ENCODE measurements around the gene SLC6A6. TPM values are rescaled to one million over a fixed set of nuclear protein-coding genes. Genes with fewer than 3 reads are reported as not detected.

SLC6A6 gene
- total RNA-seq, 1 experiment from 2014 or later: 211 TPM

DNA sequence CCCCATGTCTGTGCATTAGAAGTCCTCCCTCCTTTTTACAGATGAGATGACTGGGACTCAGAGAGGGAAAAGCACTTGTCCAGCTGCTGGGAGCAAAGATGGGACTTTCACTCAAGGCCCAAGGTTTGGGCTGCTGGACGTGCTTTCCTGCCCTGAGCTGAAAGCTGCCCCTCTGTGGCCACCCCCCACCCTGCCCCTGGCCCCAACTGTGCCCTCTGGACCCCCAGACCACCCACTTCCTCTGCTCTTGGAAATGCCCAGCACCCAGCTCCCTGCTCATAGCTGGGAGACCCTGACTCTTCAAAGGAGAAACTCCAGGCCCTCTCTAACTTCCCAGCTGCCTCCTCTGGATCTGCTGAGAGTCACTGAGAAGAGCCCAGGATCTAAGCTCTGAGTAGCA lies 117.0 kb downstream of the SLC6A6 start (continued):
- TF ChIP-seq, protein P1, sequence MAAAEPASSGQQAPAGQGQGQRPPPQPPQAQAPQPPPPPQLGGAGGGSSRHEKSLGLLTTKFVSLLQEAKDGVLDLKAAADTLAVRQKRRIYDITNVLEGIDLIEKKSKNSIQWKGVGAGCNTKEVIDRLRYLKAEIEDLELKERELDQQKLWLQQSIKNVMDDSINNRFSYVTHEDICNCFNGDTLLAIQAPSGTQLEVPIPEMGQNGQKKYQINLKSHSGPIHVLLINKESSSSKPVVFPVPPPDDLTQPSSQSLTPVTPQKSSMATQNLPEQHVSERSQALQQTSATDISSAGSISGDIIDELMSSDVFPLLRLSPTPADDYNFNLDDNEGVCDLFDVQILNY (CRISPR knock-in tag; IDR thresholded peaks at IDR 0.05): no peak

DNA sequence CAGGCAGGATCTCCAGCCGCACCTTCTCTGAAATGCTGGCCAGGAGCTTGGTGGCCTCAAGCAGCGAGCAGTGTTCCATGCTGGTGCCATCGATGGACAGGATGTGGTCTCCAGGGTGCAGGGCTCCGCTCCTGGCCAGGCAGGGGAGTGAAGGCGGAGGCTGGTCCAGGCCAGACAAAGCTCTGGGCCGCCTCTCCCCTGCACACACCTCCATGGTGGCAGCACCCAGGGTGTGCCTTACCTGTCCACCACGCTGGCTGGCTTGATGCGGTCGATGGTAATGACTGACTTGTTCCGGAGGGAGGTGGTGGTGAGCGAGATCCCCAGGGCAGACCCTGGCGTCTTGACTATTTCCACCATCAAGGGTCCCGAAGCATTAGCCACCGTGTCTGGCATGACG lies 117.7 kb downstream of the SLC6A6 start:
- H3K4me1 Mint-ChIP-seq: 0 out of 2 replicates have a peak, but pooled peaks cover 5% of the 10 kb centered on the region
- no peak overlapping the region for H3K27ac Mint-ChIP-seq
- H3K27me3 Mint-ChIP-seq (ENCODE audit: low read depth): no peaks in the 10 kb centered on the region
- TF ChIP-seq IRF2 (CRISPR knock-in tag; IDR thresholded peaks at IDR 0.05; ENCODE audit: borderline replicate concordance, low read depth) (no peak), KAT7 (CRISPR knock-in tag; IDR thresholded peaks at IDR 0.05; ENCODE audit: borderline replicate concordance) (no peak), ZBTB21 (CRISPR knock-in tag; IDR thresholded peaks at IDR 0.05; ENCODE audit: borderline replicate concordance) (no peak), EMX1 (CRISPR knock-in tag; IDR thresholded peaks at IDR 0.05) (no peak), ZNF232 (CRISPR knock-in tag; IDR thresholded peaks at IDR 0.05) (no peak), SMAD4 (CRISPR knock-in tag; IDR thresholded peaks at IDR 0.05) (no peak), NFYB (CRISPR knock-in tag; conservative IDR thresholded peaks at IDR 0.05; ENCODE audit: low read depth) (no peak), RELA (CRISPR knock-in tag; IDR thresholded peaks at IDR 0.05; ENCODE audit: borderline replicate concordance) (no peak)
- TF ChIP-seq, protein P2, sequence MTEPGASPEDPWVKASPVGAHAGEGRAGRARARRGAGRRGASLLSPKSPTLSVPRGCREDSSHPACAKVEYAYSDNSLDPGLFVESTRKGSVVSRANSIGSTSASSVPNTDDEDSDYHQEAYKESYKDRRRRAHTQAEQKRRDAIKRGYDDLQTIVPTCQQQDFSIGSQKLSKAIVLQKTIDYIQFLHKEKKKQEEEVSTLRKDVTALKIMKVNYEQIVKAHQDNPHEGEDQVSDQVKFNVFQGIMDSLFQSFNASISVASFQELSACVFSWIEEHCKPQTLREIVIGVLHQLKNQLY (CRISPR knock-in tag; IDR thresholded peaks at IDR 0.05): no peak
- TF ChIP-seq, protein P3, sequence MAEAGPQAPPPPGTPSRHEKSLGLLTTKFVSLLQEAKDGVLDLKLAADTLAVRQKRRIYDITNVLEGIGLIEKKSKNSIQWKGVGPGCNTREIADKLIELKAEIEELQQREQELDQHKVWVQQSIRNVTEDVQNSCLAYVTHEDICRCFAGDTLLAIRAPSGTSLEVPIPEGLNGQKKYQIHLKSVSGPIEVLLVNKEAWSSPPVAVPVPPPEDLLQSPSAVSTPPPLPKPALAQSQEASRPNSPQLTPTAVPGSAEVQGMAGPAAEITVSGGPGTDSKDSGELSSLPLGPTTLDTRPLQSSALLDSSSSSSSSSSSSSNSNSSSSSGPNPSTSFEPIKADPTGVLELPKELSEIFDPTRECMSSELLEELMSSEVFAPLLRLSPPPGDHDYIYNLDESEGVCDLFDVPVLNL (CRISPR knock-in tag; IDR thresholded peaks at IDR 0.05; ENCODE audit: borderline replicate concordance, low read depth): no peak
- TF ChIP-seq, protein P4, sequence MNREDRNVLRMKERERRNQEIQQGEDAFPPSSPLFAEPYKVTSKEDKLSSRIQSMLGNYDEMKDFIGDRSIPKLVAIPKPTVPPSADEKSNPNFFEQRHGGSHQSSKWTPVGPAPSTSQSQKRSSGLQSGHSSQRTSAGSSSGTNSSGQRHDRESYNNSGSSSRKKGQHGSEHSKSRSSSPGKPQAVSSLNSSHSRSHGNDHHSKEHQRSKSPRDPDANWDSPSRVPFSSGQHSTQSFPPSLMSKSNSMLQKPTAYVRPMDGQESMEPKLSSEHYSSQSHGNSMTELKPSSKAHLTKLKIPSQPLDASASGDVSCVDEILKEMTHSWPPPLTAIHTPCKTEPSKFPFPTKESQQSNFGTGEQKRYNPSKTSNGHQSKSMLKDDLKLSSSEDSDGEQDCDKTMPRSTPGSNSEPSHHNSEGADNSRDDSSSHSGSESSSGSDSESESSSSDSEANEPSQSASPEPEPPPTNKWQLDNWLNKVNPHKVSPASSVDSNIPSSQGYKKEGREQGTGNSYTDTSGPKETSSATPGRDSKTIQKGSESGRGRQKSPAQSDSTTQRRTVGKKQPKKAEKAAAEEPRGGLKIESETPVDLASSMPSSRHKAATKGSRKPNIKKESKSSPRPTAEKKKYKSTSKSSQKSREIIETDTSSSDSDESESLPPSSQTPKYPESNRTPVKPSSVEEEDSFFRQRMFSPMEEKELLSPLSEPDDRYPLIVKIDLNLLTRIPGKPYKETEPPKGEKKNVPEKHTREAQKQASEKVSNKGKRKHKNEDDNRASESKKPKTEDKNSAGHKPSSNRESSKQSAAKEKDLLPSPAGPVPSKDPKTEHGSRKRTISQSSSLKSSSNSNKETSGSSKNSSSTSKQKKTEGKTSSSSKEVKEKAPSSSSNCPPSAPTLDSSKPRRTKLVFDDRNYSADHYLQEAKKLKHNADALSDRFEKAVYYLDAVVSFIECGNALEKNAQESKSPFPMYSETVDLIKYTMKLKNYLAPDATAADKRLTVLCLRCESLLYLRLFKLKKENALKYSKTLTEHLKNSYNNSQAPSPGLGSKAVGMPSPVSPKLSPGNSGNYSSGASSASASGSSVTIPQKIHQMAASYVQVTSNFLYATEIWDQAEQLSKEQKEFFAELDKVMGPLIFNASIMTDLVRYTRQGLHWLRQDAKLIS (CRISPR knock-in tag; IDR thresholded peaks at IDR 0.05; ENCODE audit: borderline replicate concordance): no peak
- no peak for DNase-seq (ENCODE audit: low spot score)
- no peaks in the 10 kb centered on the region for H3K36me3 Mint-ChIP-seq
- H3K9me3 Mint-ChIP-seq: no peaks in the 10 kb centered on the region
- ChIA-PET POLR2A (no interaction called here), CTCF (interaction anchor here (0.6 to 4.9 kb wide), 6 partner anchors 11 to 317 kb away, joined by 3 to 21 read pairs (median 8); no protein-coding TSS in a partner anchor)
- ATAC-seq: peak; percentile 65
- no peak overlapping the region for H3K4me3 Mint-ChIP-seq

DNA sequence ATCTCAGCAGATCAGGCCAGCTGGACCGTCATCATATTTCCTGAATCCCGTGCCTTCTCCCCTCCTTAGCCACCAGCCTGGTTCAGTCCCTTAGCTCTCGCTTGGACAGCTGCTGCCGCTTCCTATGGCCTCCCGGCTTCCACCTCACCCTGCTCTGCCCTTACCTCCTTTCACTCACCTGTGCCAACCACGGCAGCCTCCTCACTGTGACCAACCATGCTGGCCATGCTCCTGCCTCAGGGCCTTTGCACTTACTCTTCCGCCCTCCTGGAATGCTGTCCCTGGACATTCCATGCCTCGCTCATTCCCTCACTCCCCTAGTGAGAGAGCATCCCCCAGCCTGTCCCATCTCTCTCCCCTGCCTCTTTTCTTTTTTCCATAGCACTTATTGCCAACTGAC lies 118.6 kb downstream of the SLC6A6 start:
- ATAC-seq: no peak
- Mint-ChIP-seq H3K27ac (no peak overlapping the region), H3K36me3 (no peaks in the 10 kb centered on the region), H3K27me3 (ENCODE audit: low read depth) (no peaks in the 10 kb centered on the region; the same call in 1 of the 2 replicates), H3K4me3 (no peak overlapping the region), H3K4me1 (peaks cover 8% of the 10 kb centered on the region), H3K9me3 (no peaks in the 10 kb centered on the region)
- POLR2A ChIA-PET: no interaction called here
- CTCF ChIA-PET: interaction anchor here (2.3 to 4.9 kb wide), 3 partner anchors 11 to 28 kb away, joined by 10 to 21 read pairs (median 15); no protein-coding TSS in a partner anchor
- TF ChIP-seq GTF2I (CRISPR knock-in tag; conservative IDR thresholded peaks at IDR 0.05) (peak; percentile 72; the same call in 1 of the 2 replicates), ESRRA (CRISPR knock-in tag; IDR thresholded peaks at IDR 0.05; ENCODE audit: borderline replicate concordance) (no peak), ZNF317 (CRISPR knock-in tag; IDR thresholded peaks at IDR 0.05; ENCODE audit: borderline replicate concordance, low read depth) (no peak)
- no peak for DNase-seq (ENCODE audit: low spot score)
